NCI-H2081 treated with DMSO at 0.1 percent for 48 hours (cell line): ENCODE measurements around the gene LUC7L.
"Not testable (repeated sequence)": the region's sequence is repeated elsewhere in the genome, so short reads cannot be mapped to it uniquely, and the experiment has no call there.

ENCODE experiments used
- DNase-seq: peaks from one replicate; lab custom pipeline; 2025; lab: John Stamatoyannopoulos, UW

LUC7L gene

GRCh38 chr16:229731-230281 is 557 bp upstream of the LUC7L start:
- no peak for DNase-seq

GRCh38 chr16:228151-228851 is 948 bp downstream of the LUC7L start:
- no peak for DNase-seq

DNA sequence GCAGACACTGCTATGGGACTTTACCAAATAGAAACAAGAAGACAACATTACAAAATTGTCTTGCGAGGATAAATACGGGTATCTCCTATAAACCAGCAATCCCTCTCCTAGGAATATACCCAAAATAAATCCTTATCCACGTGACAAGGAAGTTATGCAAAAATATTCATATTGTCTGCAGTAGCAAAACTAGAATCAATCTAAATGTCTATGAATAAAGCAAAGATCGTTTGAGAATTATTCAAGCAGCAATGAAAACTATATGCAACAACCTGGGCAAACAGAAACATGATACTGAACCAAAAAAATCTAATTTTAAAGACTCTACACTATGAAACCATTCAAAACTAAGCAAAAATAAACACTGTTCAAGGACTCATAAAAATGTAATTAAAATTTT is 9.2 kb downstream of the LUC7L start:
- no peak for DNase-seq

DNA sequence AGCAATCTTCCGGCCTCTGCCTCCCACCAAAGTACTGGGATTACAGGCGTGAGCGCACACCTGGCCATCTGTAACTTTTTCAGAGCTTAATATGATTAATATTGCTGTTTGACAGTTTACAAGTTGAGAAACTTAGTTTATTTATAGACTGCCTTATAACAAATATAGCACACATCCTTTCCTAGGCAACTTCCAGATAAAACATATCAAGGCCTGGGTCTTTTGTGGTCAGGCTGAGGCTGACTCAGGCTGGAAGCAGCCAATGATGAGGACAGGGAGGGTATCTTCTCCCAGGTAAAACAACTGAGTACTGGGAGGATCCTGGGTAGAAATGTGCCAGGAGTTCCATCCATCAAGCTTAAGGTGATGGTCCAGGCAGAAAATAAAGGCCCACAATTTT is 16.2 kb downstream of the LUC7L start:
- DNase-seq = no peak

GRCh38 chr16:211631-212180 is 17.5 kb downstream of the LUC7L start:
- not testable (repeated sequence) for DNase-seq

DNA sequence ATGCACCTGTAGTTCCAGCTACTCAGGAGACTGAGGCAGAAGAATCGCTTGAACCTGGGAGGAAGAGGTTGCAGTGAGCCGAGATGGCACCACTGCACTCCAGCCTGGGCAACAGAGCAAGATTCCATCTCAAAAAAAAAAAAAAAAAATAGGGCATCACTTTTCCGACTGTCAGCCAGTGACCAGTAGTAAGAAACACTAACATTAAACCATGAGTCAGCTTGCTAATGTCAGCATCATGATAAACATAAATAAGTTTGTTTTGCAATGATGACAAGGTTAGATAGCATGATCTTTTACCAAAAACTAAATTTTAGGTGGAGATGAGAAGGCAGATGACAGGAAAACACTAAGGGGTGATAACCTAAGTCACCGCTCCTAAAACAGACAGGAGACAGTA is 19.9 kb downstream of the LUC7L start:
- not testable (repeated sequence) for DNase-seq

- not testable (repeated sequence) for DNase-seq
These were observed 25.2 kb downstream of the LUC7L start for GRCh38 chr16:204046-204445.

GRCh38 chr16:203246-203645 is 26.0 kb downstream of the LUC7L start:
- no peak for DNase-seq

DNA sequence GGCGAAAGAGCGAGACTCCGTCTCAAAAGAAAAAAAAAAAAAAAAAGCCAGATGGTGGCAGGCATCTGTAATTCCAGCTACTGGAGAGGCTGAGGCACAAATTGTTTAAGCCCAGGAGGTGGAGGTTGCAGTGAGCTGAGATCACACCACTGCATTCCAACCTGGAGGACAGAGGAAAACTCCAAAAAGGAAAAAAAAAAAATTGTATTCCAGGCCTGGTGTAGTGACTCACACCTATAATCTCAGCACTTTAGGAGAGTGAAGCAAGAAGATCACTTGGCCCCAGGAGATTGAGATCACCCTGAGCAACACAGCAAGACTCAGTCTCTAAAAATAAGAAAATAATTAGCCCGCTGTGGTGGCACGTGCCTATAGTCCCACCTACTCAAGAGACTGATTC is 28.9 kb downstream of the LUC7L start:
- no peak for DNase-seq

- DNase-seq = no peak
These were observed 34.7 kb downstream of the LUC7L start for GRCh38 chr16:194516-194915.

DNA sequence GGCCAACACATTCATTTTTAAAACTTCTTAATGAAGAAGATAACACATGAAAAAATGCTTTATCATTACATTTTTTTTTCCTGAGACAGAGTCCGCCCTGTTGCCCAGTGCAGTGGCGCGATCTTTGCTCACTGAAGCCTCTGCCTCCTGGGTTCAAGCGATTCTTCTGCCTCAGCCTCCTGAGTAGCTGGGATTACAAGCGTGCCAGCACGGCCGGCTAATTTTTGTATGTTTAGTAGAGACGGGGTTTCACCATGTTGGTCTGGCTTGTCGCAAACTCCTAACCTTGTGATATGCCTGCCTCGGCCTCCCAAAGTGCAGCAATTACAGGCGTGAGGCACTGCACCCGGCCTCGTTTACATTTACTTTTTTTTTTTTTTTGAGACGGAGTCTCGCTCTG is 35.8 kb downstream of the LUC7L start:
- DNase-seq = no peak

GRCh38 chr16:192686-193085 is 36.6 kb downstream of the LUC7L start:
- DNase-seq = no peak

DNA sequence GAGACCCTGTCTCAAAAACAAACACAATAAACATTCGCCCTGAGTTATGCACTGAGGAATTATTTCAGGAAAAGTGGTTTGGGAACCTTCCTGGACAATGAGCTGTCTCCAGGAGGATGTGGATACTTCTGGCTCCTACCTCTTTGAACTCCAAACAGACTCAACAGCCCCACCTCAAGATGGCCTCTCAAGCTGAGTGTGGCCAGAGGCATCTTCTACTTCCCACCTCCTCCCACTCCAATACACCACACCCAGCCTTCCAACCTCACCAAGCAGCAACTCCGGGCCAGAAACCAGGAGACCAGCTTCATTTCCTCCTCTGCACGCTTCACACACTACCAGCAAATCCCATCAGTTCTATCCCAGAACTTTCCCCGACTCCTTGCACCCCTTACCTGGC is 37.4 kb downstream of the LUC7L start:
- no peak for DNase-seq

DNA sequence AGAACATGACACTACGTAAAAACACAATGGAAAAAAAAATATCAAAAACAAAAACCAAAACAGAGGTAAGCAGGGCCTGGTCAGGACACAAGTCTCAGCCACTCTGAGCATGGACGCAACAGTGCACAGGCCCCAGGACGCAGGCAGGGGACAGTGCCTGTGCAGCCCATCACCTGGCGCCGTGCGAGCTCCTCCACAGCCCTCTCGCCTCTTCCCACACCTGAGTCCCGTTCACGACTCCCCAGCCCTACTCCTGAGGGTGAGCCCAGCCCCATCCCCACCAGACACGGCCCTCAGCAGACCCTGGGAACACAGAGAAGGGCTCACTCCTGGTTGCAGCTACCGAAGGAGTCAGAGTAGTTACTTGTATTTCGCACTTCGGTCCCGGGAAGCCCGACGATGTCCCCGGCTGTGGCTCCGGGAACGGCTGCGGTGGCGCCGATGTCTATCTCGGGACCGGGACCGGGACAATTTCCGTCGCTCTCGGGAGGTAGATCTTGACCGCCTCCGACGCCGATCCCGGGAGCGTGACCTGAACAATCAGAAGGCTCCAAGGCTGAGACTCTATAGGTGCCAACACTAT is 39.6 kb downstream of the LUC7L start:
- DNase-seq = no peak

DNA sequence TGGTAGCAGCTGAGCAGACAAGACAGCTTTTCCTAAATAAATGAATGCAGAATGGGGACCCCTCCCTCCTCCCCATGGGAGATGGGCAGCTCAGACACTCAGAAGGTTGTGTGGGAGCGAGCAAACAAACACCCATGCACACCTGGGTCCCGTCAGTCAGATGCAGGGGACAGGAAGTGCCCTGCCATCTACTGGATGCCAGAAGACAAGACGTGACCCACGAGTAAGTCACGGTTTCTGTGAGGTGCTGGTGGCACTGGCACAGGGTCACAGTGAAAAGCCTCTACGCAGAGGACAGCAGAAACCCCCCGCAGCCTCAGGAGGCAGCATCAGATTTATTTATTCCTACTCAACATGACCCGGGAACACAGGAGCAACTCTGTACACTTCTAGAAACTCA is 40.6 kb downstream of the LUC7L start:
- DNase-seq = no peak

DNA sequence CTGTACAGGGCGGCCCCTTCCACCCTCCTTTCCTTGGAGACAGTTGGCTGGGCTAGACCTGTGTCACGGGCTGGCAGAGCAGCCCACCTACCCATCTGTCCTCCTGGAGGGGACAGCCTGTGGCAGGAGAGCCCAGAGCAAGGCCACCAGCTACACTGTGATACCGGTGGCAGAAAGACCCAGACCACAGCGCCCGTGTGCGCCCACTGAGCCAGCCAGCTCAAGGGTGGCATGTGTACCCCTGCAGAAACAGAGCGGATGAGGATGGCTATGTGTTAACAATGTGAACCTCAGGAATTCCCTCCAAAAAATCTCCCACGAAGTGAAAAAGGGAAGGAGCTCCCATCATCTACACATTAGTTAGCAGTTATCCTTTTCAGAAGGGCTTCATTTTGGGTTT is 41.9 kb downstream of the LUC7L start:
- no peak for DNase-seq

DNA sequence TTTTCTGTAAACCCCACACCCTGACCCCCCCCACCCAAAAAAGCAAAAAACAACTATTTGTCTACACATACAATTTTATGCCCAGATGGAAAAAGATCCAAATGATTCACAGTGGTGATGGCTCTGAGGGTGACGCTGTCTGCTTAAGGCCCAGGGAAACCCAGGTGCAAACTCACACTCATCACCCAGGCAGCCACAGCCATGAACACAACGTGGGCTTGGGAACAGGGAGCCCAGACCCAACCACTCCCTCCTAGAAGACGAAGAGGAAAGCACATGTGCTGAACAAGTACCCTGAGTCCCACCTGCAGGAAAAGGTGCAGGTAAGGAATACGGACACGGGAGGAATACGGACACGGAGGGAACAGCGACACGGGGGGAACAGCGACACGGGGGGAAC is 43.6 kb downstream of the LUC7L start:
- DNase-seq = no peak

GRCh38 chr16:185213-185612 is 44.0 kb downstream of the LUC7L start:
- DNase-seq = no peak

GRCh38 chr16:183005-183404 is 46.2 kb downstream of the LUC7L start:
- no peak for DNase-seq

GRCh38 chr16:181565-182021 is 47.7 kb downstream of the LUC7L start:
- DNase-seq = no peak

DNA sequence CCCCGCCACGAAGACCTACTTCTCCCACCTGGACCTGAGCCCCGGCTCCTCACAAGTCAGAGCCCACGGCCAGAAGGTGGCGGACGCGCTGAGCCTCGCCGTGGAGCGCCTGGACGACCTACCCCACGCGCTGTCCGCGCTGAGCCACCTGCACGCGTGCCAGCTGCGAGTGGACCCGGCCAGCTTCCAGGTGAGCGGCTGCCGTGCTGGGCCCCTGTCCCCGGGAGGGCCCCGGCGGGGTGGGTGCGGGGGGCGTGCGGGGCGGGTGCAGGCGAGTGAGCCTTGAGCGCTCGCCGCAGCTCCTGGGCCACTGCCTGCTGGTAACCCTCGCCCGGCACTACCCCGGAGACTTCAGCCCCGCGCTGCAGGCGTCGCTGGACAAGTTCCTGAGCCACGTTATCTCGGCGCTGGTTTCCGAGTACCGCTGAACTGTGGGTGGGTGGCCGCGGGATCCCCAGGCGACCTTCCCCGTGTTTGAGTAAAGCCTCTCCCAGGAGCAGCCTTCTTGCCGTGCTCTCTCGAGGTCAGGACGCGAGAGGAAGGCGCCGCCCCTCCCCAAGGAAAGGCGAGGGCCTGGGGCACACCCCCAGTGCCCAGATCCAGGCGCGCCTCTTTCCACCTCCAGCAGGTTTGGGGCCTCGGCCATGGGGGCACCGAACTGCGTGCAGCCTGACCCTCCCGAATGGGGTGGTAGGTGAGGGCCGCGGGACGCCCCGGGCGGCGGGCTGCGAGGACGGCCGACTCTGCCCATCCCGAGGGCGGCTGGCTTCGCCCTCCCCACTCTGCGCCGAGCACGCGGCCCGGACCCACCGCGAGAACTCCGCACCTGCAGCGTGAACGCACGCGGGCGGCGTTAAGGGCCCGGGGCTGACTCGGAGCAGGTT is 48.3 kb downstream of the LUC7L start:
- no peak for DNase-seq

- no peak for DNase-seq
These were observed 49.1 kb downstream of the LUC7L start, which contains the start of gene HBQ1 for GRCh38 chr16:180101-180675. TSS of gene HBQ1 (plus strand) at chr16:180459. CDS start at chr16:180487, 28 bp downstream.
